Measurements from ENCODE around the gene PF4V1.

PF4V1 gene

DNA sequence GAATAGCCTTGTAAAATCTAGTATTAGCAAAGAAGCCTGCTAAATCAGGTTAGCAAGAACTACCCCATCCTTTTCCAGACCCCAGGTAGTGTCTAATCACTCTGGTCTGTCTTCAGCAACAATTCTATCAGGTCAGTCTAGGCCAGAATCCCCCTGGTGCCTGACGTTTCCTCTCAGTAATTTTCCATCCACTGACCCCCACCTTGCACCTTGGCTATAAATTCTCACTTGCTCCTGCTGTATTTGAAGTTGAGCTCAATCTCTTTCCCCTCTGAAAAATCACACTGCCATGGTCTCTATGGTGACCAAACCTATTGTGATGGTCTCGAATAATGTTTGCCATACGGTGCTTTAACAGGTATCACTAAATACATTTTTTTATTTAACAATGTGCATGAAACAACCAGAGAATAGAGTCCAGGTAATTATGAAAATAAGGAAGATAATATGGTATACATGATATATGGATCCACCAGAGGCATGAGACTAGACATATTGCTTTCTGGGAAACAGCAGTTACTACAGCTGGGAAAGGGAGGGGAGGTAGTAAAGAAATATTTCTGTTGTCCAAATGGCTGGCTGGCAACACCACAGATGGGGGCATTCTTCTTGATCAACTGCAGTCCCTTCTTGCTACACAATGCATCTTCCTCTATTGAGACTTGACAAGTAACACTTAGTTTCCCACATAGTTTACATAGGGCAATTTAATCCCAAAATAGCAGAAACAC is 49.9 kb downstream of the PF4V1 start:
- DNase-seq: no peak
